ENCODE results near the gene TRAF3IP3. TPM values are rescaled to one million over a fixed set of nuclear protein-coding genes. Genes with fewer than 3 reads are reported as not detected.

Gene TRAF3IP3
- total RNA-seq, 6 experiments from 2014 or later, result 0.95 to 7.7 (median 1.6) TPM

DNA sequence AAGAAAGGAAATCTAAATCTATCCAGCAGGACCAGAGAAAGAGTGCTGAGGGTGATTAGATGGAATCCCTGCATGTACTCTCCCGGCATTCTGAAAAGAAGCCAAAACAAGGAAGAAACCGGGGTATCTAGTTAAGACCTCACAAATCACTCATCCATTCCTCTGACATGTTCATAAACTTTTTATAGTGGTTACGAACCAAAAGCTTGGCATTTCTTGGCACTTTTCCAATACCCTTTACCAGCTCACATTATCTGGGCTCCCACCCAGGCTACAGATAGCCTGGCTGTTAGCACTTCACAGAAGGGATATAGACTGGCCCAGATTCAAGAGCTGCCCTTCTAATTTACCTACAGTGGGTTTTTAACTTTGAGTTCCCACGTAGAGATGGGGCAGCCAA is 30.3 kb downstream of the TRAF3IP3 start:
- Histone ChIP-seq H3K4me3 (no peak overlapping the region), H3K27ac (peak overlapping the region in 2 of 3 donors; percentile 84 to 88), H3K9me3 (no peaks in the 10 kb centered on the region), H3K27me3 (no peaks in the 10 kb centered on the region), H3K36me3 (peaks cover 0 to 12% (median 3%) of the 10 kb centered on the region in 4 donors), H3K4me1 (peaks cover 0 to 51% (median 20%) of the 10 kb centered on the region in 4 donors)
- ATAC-seq (no peak), DNase-seq (no peak)
- 83% methylated on average over 4 of the region's 4 CpGs for WGBS (ENCODE audit: insufficient coverage, low coverage, low lambda C conversion rate, missing lambda C conversion rate)
- intact Hi-C loops (cut with DNase I), result no loop called here
- TF ChIP-seq CTCF (IDR thresholded peaks at IDR 0.05) (no peak), POLR2A (IDR thresholded peaks at IDR 0.05) (no peak)

DNA sequence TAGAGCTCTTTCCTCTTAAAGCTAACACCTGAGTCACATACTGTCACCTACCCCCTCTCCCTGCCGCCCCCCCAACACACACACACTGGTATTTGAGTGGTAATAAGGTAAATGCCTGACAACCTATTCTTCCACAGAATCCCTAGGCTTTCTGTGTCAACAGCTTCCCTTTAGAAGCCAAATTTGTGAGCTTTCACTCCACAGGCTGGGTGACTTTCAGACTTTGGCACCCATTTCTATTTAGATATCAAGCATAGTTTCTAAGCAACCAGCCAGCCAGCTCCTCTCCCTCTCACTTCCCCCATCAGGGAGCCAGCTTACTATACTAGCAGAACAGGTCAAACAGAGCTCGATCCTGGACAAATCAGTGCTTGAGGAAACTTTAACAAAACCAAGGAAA is 31.7 kb downstream of the TRAF3IP3 start:
- Histone ChIP-seq H3K27me3 (no peaks in the 10 kb centered on the region), H3K9me3 (no peaks in the 10 kb centered on the region), H3K4me1 (peaks cover 0 to 53% (median 23%) of the 10 kb centered on the region in 4 donors), H3K27ac (peak overlapping the region in 2 of 3 donors; percentile 84 to 88), H3K36me3 (peaks cover 0 to 12% (median 3%) of the 10 kb centered on the region in 4 donors), H3K4me3 (peak overlapping the region in 1 of 3 donors; percentile 1)
- ATAC-seq, result peak; percentile 69 to 80 (median 76)
- no peak for TF ChIP-seq POLR2A (IDR thresholded peaks at IDR 0.05)
- TF ChIP-seq CTCF (IDR thresholded peaks at IDR 0.05), result no peak
- 13% methylated on average over 2 of the region's 2 CpGs for WGBS (ENCODE audit: insufficient coverage, low coverage, low lambda C conversion rate, missing lambda C conversion rate)
- peak in 2 of 3 donors; percentile 60 to 77 for DNase-seq
- intact Hi-C loops (cut with DNase I), result no loop called here

DNA sequence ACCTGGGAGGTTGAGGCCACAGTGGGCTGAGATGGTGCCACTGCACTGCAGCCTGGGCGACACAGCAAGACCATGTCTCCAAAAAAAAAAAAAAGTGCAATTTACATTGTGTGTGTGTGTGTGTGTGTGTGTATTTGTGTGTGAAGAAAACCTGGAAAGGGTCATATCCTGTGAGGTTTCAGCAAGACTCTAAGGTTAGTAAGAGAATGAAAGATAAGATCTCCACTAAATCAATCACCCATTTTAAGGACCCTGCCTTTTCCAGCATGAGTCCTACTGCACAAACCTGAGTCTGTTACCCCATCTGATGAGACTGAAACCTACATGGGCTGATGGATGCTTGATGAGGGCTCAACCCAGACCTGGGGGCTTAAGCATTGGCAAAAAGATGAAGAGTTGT is 33.4 kb downstream of the TRAF3IP3 start:
- H3K4me3 ChIP-seq, result no peak overlapping the region
- peaks cover 0 to 21% (median 3%) of the 10 kb centered on the region in 4 donors for H3K36me3 ChIP-seq
- ATAC-seq, result no peak
- 100% methylated on average over 1 of the region's 1 CpG for WGBS (ENCODE audit: insufficient coverage, low coverage, low lambda C conversion rate, missing lambda C conversion rate)
- intact Hi-C loops (cut with DNase I), result no loop called here
- H3K27ac ChIP-seq, result peak overlapping the region in 1 of 3 donors; percentile 84
- H3K9me3 ChIP-seq, result no peaks in the 10 kb centered on the region
- DNase-seq, result no peak
- peaks cover 0 to 46% (median 22%) of the 10 kb centered on the region in 4 donors for H3K4me1 ChIP-seq
- no peaks in the 10 kb centered on the region for H3K27me3 ChIP-seq
- TF ChIP-seq CTCF (IDR thresholded peaks at IDR 0.05) (no peak), POLR2A (IDR thresholded peaks at IDR 0.05) (no peak)

GRCh38 chr1:209790286-209791193 is 34.7 kb downstream of the TRAF3IP3 start:
- ATAC-seq, result peak; percentile 54 to 69 (median 60)
- H3K4me3 ChIP-seq, result no peak overlapping the region
- intact Hi-C loops (cut with DNase I), result no loop called here
- H3K4me1 ChIP-seq, result peaks cover 0 to 46% (median 22%) of the 10 kb centered on the region in 4 donors
- no peak for DNase-seq
- TF ChIP-seq CTCF (IDR thresholded peaks at IDR 0.05) (no peak), POLR2A (IDR thresholded peaks at IDR 0.05) (no peak)
- WGBS (ENCODE audit: insufficient coverage, low coverage, low lambda C conversion rate, missing lambda C conversion rate), result 73% methylated on average over 4 of the region's 10 CpGs
- peak overlapping the region in 1 of 3 donors; percentile 29 for H3K27ac ChIP-seq
- no peaks in the 10 kb centered on the region for H3K9me3 ChIP-seq
- peaks cover 0 to 32% (median 10%) of the 10 kb centered on the region in 4 donors for H3K36me3 ChIP-seq
- H3K27me3 ChIP-seq, result no peaks in the 10 kb centered on the region

All from right lobe of liver (tissue), 6 donors.